Panc1 (cell line): ENCODE results near the gene PTBP2. TPM values are rescaled to one million over a fixed set of nuclear protein-coding genes. Genes with fewer than 3 reads are reported as not detected.

Experiments
- ATAC-seq: fragments of 200-7000 bp; cut with Tn5 transposase; 2 replicates; pipeline ENCODE4 v1.9.1; 2020; ENCODE audit warnings: mild to moderate bottlenecking, moderate library complexity
- BruUV-seq: library from RNA; stranded (reverse); fragments of 400-500 nt; replicated peaks from 2 replicates; lab custom pipeline; 2021; lab: Mats Ljungman, UMichigan
- CTCF ChIA-PET: fragments of 300-600 bp; sonication (Branson Sonifier 250); formaldehyde crosslinking; loops from one replicate; lab custom pipeline; 2022; ENCODE audit warnings: antibody characterized with exemption; lab: Charles Lee
- POLR2A ChIA-PET: fragments of 300-600 bp; sonication (Branson Sonifier 250); formaldehyde crosslinking; loops from one replicate; lab custom pipeline; 2022; ENCODE audit warnings: antibody characterized with exemption; lab: Charles Lee
- DNase-seq: peaks from one replicate; pipeline ENCODE4 v3.0.0-alpha.2; 2010; ENCODE audit warnings: low read depth, low spot score
- H3K27ac ChIP-seq: 2 replicates; pipeline ENCODE4 v1.5.1; 2011; ENCODE audit warnings: mild to moderate bottlenecking, low read length, inconsistent platforms
- H3K27me3 ChIP-seq: fragments of 200-500 bp; sonication (Bioruptor generic); 2 replicates; pipeline ENCODE4 v1.6.0; 2014; ENCODE audit warnings: low read length, inconsistent platforms; ENCODE audit not compliant: control insufficient read depth, insufficient read depth
- H3K36me3 ChIP-seq: fragments of 200-500 bp; sonication (Bioruptor generic); 2 replicates; pipeline ENCODE4 v1.5.1; 2014; ENCODE audit warnings: inconsistent platforms, mild to moderate bottlenecking, low read length, moderate library complexity; ENCODE audit not compliant: control insufficient read depth, insufficient read depth
- H3K4me1 ChIP-seq: 2 replicates; pipeline ENCODE4 v1.5.1; 2011; ENCODE audit warnings: inconsistent platforms, mild to moderate bottlenecking, low read length, moderate library complexity; ENCODE audit not compliant: control insufficient read depth, insufficient read depth
- H3K4me3 ChIP-seq, 2 experiments: 2 replicates each; pipeline ENCODE4 v1.5.1; 2011 to 2012; ENCODE audit warnings: low read depth in 2 of 2, low read length in 2 of 2, mild to moderate bottlenecking in 2 of 2, inconsistent platforms in 1 of 2, moderate library complexity in 1 of 2
- H3K9me3 ChIP-seq: fragments of 200-500 bp; sonication (Bioruptor generic); 2 replicates; pipeline ENCODE4 v1.5.1; 2014; ENCODE audit warnings: low read depth, mild to moderate bottlenecking, inconsistent platforms, low read length, moderate library complexity; ENCODE audit not compliant: control insufficient read depth, insufficient read depth
- POLR2AphosphoS5 ChIP-seq: IDR thresholded peaks from 2 replicates; pipeline ENCODE4 v1.6.1; 2012; ENCODE audit warnings: mild to moderate bottlenecking, low read depth, low read length, moderate library complexity
- SIN3A ChIP-seq: IDR thresholded peaks from 2 replicates; pipeline ENCODE4 v1.6.1; 2012; ENCODE audit warnings: low read depth, mild to moderate bottlenecking, low read length, moderate library complexity, borderline replicate concordance; ENCODE audit not compliant: insufficient read depth
- TCF7L2 ChIP-seq: IDR thresholded peaks from 2 replicates; pipeline ENCODE4 v1.6.1; 2011; ENCODE audit warnings: mild to moderate bottlenecking, low read depth, low read length, inconsistent platforms
- in situ Hi-C: cut with HindIII; loops from 2 replicates; pipeline ENCODE4 v1.10.0; 2016; ENCODE audit warnings: low sequenced_read_pairs, low pct_unique_long_range_greater_than_20kb
- intact Hi-C: fragments of 100-400 bp; cut with micrococcal nuclease; formaldehyde crosslinking; loops from one replicate; pipeline ENCODE4 v1.10.0; 2022; ENCODE audit not compliant: unreplicated experiment
- total RNA-seq: library from RNA; stranded (reverse); gene quantifications from one replicate; pipeline ENCODE4 v1.2.1, GENCODE V29; 2021; ENCODE audit not compliant: unreplicated experiment
- TF ChIP-seq, protein P1 (sequence below): fragments of 450-650 bp; IDR thresholded peaks from 2 replicates; pipeline ENCODE4 v1.5.1; 2017; ENCODE audit warnings: mild to moderate bottlenecking
- TF ChIP-seq, protein P2 (sequence below), 2 experiments: IDR thresholded peaks; 2 replicates each; pipeline ENCODE4 v1.6.1; 2011 to 2012; ENCODE audit warnings: low read depth in 2 of 2, control low read depth in 1 of 2, low read length in 1 of 2, mild to moderate bottlenecking in 1 of 2, moderate library complexity in 1 of 2; ENCODE audit not compliant: insufficient read depth in 1 of 2

PTBP2 gene
- total RNA-seq, 1 experiment from 2014 or later = 12.9 TPM

DNA sequence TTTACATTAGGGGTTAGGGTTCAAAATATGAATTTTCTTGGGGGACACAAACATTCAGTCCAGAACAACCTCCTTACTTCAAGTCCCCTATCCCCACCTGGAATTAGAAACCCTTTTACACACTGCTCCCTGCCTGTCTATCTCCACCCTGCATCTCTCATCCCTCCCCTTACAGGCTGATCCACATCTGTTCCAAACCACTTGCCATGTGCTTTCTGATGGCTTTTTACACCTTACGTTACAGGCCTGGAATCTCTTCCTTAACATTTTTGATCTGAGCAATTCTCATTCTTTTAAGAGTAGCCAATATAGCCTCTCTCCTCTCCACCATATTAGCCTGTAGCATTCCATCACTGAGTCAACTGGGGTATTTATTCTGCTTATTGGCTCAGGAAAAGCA, 122.0 kb downstream of the PTBP2 start:
- no peak overlapping the region for H3K27ac ChIP-seq
- H3K4me3 ChIP-seq = no peak overlapping the region
- no peaks in the 10 kb centered on the region for H3K27me3 ChIP-seq
- in situ Hi-C loops = no loop called here
- no peaks in the 10 kb centered on the region for H3K4me1 ChIP-seq
- H3K36me3 ChIP-seq = no peaks in the 10 kb centered on the region
- no TSS peak for BruUV-seq
- TF ChIP-seq TCF7L2 = no peak
- TF ChIP-seq, protein P1, sequence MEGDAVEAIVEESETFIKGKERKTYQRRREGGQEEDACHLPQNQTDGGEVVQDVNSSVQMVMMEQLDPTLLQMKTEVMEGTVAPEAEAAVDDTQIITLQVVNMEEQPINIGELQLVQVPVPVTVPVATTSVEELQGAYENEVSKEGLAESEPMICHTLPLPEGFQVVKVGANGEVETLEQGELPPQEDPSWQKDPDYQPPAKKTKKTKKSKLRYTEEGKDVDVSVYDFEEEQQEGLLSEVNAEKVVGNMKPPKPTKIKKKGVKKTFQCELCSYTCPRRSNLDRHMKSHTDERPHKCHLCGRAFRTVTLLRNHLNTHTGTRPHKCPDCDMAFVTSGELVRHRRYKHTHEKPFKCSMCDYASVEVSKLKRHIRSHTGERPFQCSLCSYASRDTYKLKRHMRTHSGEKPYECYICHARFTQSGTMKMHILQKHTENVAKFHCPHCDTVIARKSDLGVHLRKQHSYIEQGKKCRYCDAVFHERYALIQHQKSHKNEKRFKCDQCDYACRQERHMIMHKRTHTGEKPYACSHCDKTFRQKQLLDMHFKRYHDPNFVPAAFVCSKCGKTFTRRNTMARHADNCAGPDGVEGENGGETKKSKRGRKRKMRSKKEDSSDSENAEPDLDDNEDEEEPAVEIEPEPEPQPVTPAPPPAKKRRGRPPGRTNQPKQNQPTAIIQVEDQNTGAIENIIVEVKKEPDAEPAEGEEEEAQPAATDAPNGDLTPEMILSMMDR = no peak
- TF ChIP-seq POLR2AphosphoS5 = no peak
- no peak for TF ChIP-seq SIN3A
- ATAC-seq (no peak), DNase-seq (no peak)
- POLR2A ChIA-PET = no interaction called here
- no peaks in the 10 kb centered on the region for H3K9me3 ChIP-seq
- intact Hi-C loops = no loop called here
- CTCF ChIA-PET = no interaction called here

DNA sequence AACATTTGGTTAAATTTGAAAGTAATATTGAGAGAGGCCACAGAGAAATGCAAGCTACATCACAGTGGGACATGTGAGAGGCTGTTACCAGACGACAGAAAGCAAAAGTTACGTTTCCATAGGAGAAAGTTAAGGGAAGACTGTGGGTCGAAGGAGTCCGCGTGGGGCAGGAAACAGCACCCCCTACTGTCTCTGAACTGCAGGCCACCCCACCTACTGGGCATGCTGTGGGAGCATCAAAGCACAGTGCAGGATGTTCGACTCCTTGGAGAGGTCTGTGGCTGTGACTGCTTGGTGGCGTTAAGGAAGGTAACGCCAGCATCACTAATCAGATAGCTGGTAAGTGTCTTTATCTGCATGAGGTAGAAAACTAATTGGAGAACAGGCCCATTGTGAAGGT, 123.9 kb downstream of the PTBP2 start:
- peak; percentile 76; the same call in 1 of the 2 replicates for ATAC-seq
- CTCF ChIA-PET = no interaction called here
- DNase-seq = peak; percentile 20
- TF ChIP-seq, protein P1 = peak; percentile 58
- TF ChIP-seq, protein P2, sequence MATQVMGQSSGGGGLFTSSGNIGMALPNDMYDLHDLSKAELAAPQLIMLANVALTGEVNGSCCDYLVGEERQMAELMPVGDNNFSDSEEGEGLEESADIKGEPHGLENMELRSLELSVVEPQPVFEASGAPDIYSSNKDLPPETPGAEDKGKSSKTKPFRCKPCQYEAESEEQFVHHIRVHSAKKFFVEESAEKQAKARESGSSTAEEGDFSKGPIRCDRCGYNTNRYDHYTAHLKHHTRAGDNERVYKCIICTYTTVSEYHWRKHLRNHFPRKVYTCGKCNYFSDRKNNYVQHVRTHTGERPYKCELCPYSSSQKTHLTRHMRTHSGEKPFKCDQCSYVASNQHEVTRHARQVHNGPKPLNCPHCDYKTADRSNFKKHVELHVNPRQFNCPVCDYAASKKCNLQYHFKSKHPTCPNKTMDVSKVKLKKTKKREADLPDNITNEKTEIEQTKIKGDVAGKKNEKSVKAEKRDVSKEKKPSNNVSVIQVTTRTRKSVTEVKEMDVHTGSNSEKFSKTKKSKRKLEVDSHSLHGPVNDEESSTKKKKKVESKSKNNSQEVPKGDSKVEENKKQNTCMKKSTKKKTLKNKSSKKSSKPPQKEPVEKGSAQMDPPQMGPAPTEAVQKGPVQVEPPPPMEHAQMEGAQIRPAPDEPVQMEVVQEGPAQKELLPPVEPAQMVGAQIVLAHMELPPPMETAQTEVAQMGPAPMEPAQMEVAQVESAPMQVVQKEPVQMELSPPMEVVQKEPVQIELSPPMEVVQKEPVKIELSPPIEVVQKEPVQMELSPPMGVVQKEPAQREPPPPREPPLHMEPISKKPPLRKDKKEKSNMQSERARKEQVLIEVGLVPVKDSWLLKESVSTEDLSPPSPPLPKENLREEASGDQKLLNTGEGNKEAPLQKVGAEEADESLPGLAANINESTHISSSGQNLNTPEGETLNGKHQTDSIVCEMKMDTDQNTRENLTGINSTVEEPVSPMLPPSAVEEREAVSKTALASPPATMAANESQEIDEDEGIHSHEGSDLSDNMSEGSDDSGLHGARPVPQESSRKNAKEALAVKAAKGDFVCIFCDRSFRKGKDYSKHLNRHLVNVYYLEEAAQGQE (IDR thresholded peaks at IDR 0.05; ENCODE audit: insufficient read depth in 1 of 2, low read depth in 2 of 2, low read length in 1 of 2) = no peak
- Histone ChIP-seq H3K36me3 (no peaks in the 10 kb centered on the region), H3K4me3 (no peak overlapping the region), H3K4me1 (no peaks in the 10 kb centered on the region), H3K27me3 (no peaks in the 10 kb centered on the region), H3K9me3 (no peaks in the 10 kb centered on the region), H3K27ac (no peak overlapping the region)
- POLR2A ChIA-PET = no interaction called here
- BruUV-seq = no TSS peak
- in situ Hi-C loops = no loop called here
- intact Hi-C loops = no loop called here
